H1 (cell line): Measurements from ENCODE around the gene RALGAPA1. TPM values are rescaled to one million over a fixed set of nuclear protein-coding genes. Genes with fewer than 3 reads are reported as not detected.

Experiments used
- NANOG ChIP-seq: IDR thresholded peaks from 2 replicates; pipeline ENCODE4 v1.6.1; 2011; ENCODE audit warnings: low read length, low read depth, mild to moderate bottlenecking, inconsistent platforms; ENCODE audit not compliant: insufficient read depth, poor library complexity, severe bottlenecking
- NRF1 ChIP-seq: IDR thresholded peaks from 2 replicates; pipeline ENCODE4 v1.6.1; 2011; ENCODE audit warnings: mild to moderate bottlenecking, low read depth, low read length, improper control_type of control experiment
- SAP30 ChIP-seq: fragments of 300-600 bp; sonication (generic); IDR thresholded peaks from 2 replicates; pipeline ENCODE4 v1.7.1; 2012; ENCODE audit warnings: low read length, moderate library complexity, mild to moderate bottlenecking, inconsistent platforms; ENCODE audit not compliant: insufficient read depth, insufficient replicate concordance
- SIRT6 ChIP-seq: IDR thresholded peaks from one replicate; pipeline ENCODE4 v1.7.1; 2012; ENCODE audit warnings: low read length, inconsistent platforms
- TBP ChIP-seq: IDR thresholded peaks from 2 replicates; pipeline ENCODE4 v1.6.1; 2011; ENCODE audit warnings: low read depth, low read length, improper control_type of control experiment
- polyA plus RNA-seq, 7 experiments: library from polyadenylated mRNA; depleted of rRNA in 3 of 7; stranded (reverse) in 5 of 7; unstranded in 2 of 7; fragments of >200 nt in 5 of 7; fragments of 200-250 nt in 2 of 7; gene quantifications; 1 replicate in 5 of 7; 2 replicates in 1 of 7; 4 replicates in 1 of 7; pipeline versions ENCODE4 v1.2.1 to v1.2.3, GENCODE V29; 2011 to 2013; ENCODE audit warnings: missing spikeins in 2 of 7, mixed read lengths in 2 of 7
- total RNA-seq: library from RNA; stranded (reverse); fragmentation: NEBNext Ultra II Directional; extraction: Animal tissue kit (Norgen Biotek cat#: 25700); gene quantifications from 2 replicates; pipeline ENCODE4 v1.2.1, GENCODE V29; 2021
- TF ChIP-seq, protein P1 (sequence below): fragments of 300-600 bp; sonication (generic); IDR thresholded peaks from 2 replicates; pipeline ENCODE4 v1.7.1; 2012; ENCODE audit warnings: low read length, moderate library complexity, mild to moderate bottlenecking, inconsistent platforms; ENCODE audit not compliant: insufficient replicate concordance

The RALGAPA1 gene
- total and polyA plus RNA-seq, 2 of the 8 experiments (the other 6 are each of a cell fraction or from before 2014, with no cell fraction given), result 4.2 to 26.7 TPM

DNA sequence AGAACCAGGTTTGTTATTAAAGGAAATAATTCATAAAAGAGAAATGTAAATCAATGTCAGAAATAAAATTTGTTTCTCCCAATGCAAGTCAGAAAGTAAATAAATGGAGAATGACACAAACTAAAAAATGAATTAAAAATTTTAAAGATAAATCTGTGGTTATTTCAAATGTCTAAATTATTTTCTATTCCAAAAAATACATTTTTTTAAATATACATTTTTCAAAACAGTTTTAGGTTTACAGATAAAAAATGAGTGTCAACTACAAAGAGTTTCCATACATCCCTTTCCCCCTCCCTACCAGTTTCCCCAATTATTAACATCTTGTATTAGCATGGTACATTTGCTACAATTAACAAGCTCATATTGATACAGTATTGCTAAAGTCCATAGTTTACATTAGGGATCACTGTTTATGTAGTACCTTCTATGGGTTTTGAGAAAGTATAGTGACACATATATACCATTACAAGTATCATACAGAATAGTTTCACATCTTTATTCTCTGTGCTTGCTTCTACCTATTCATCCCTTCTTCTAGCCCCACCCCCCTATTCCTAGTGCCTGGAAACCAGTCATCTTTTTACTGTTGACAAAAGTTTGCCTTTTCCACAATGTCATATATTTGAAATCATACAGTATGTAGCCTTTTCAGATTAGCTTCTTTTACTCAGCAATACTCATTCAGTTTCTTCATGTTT, 104.2 kb downstream of the RALGAPA1 start (continued):
- TF ChIP-seq, protein P1, sequence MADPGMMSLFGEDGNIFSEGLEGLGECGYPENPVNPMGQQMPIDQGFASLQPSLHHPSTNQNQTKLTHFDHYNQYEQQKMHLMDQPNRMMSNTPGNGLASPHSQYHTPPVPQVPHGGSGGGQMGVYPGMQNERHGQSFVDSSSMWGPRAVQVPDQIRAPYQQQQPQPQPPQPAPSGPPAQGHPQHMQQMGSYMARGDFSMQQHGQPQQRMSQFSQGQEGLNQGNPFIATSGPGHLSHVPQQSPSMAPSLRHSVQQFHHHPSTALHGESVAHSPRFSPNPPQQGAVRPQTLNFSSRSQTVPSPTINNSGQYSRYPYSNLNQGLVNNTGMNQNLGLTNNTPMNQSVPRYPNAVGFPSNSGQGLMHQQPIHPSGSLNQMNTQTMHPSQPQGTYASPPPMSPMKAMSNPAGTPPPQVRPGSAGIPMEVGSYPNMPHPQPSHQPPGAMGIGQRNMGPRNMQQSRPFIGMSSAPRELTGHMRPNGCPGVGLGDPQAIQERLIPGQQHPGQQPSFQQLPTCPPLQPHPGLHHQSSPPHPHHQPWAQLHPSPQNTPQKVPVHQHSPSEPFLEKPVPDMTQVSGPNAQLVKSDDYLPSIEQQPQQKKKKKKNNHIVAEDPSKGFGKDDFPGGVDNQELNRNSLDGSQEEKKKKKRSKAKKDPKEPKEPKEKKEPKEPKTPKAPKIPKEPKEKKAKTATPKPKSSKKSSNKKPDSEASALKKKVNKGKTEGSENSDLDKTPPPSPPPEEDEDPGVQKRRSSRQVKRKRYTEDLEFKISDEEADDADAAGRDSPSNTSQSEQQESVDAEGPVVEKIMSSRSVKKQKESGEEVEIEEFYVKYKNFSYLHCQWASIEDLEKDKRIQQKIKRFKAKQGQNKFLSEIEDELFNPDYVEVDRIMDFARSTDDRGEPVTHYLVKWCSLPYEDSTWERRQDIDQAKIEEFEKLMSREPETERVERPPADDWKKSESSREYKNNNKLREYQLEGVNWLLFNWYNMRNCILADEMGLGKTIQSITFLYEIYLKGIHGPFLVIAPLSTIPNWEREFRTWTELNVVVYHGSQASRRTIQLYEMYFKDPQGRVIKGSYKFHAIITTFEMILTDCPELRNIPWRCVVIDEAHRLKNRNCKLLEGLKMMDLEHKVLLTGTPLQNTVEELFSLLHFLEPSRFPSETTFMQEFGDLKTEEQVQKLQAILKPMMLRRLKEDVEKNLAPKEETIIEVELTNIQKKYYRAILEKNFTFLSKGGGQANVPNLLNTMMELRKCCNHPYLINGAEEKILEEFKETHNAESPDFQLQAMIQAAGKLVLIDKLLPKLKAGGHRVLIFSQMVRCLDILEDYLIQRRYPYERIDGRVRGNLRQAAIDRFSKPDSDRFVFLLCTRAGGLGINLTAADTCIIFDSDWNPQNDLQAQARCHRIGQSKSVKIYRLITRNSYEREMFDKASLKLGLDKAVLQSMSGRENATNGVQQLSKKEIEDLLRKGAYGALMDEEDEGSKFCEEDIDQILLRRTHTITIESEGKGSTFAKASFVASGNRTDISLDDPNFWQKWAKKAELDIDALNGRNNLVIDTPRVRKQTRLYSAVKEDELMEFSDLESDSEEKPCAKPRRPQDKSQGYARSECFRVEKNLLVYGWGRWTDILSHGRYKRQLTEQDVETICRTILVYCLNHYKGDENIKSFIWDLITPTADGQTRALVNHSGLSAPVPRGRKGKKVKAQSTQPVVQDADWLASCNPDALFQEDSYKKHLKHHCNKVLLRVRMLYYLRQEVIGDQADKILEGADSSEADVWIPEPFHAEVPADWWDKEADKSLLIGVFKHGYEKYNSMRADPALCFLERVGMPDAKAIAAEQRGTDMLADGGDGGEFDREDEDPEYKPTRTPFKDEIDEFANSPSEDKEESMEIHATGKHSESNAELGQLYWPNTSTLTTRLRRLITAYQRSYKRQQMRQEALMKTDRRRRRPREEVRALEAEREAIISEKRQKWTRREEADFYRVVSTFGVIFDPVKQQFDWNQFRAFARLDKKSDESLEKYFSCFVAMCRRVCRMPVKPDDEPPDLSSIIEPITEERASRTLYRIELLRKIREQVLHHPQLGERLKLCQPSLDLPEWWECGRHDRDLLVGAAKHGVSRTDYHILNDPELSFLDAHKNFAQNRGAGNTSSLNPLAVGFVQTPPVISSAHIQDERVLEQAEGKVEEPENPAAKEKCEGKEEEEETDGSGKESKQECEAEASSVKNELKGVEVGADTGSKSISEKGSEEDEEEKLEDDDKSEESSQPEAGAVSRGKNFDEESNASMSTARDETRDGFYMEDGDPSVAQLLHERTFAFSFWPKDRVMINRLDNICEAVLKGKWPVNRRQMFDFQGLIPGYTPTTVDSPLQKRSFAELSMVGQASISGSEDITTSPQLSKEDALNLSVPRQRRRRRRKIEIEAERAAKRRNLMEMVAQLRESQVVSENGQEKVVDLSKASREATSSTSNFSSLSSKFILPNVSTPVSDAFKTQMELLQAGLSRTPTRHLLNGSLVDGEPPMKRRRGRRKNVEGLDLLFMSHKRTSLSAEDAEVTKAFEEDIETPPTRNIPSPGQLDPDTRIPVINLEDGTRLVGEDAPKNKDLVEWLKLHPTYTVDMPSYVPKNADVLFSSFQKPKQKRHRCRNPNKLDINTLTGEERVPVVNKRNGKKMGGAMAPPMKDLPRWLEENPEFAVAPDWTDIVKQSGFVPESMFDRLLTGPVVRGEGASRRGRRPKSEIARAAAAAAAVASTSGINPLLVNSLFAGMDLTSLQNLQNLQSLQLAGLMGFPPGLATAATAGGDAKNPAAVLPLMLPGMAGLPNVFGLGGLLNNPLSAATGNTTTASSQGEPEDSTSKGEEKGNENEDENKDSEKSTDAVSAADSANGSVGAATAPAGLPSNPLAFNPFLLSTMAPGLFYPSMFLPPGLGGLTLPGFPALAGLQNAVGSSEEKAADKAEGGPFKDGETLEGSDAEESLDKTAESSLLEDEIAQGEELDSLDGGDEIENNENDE, result no peak
- no peak for TF ChIP-seq NRF1
- no peak for TF ChIP-seq TBP
- no peak for TF ChIP-seq NANOG
- TF ChIP-seq SAP30, result no peak
- TF ChIP-seq SIRT6, result no peak
